GM23338 (cell line): ENCODE results near the gene CEND1.

Experiments
- CTCF ChIP-seq, 2 experiments: fragments of 200-600 bp in 1 of 2; sonication (generic) in 1 of 2; conservative IDR thresholded peaks; 2 replicates each; pipeline versions ENCODE4 v1.5.1 to v1.6.1; 2016 to 2017; ENCODE audit warnings: antibody characterized with exemption in 2 of 2, low read depth in 2 of 2, mild to moderate bottlenecking in 2 of 2, moderate library complexity in 1 of 2
- EZH2 ChIP-seq: fragments of 200-600 bp; sonication (generic); IDR thresholded peaks from one replicate; pipeline ENCODE4 v1.8.0; 2017; ENCODE audit warnings: antibody characterized with exemption, mild to moderate bottlenecking, low read depth; ENCODE audit not compliant: unreplicated experiment
- NANOG ChIP-seq: IDR thresholded peaks from 2 replicates; pipeline ENCODE4 v1.6.1; 2016; ENCODE audit warnings: antibody characterized with exemption, borderline replicate concordance

GRCh38 chr11:833114-833791, 43.4 kb upstream of the CEND1 start:
- TF ChIP-seq CTCF (conservative IDR thresholded peaks at IDR 0.05; ENCODE audit: low read depth in 2 of 2) (no peak), NANOG (no peak), EZH2 (no peak)
